Measurements from ENCODE around the gene ACSF3. TPM values are rescaled to one million over a fixed set of nuclear protein-coding genes. Genes with fewer than 3 reads are reported as not detected.

ACSF3 gene
- polyA plus RNA-seq, 1 donor from 2014 or later = 20.8 TPM

GRCh38 chr16:89055313-89055712 lies 38.3 kb upstream of the ACSF3 start:
- H3K27me3 ChIP-seq (ENCODE audit: insufficient read depth, low read depth, low read length) = no peaks in the 10 kb centered on the region
- TF ChIP-seq SMC3 (conservative IDR thresholded peaks at IDR 0.05; ENCODE audit: poor library complexity) (no peak), TAF1 (IDR thresholded peaks at IDR 0.05; ENCODE audit: low read depth) (no peak), CTCF (IDR thresholded peaks at IDR 0.05; ENCODE audit: poor library complexity, severe bottlenecking) (no peak), EP300 (conservative IDR thresholded peaks at IDR 0.05; ENCODE audit: poor library complexity, severe bottlenecking) (no peak), POLR2AphosphoS5 (IDR thresholded peaks at IDR 0.05) (no peak), RAD21 (conservative IDR thresholded peaks at IDR 0.05) (no peak), MXI1 (conservative IDR thresholded peaks at IDR 0.05; ENCODE audit: poor library complexity, severe bottlenecking) (no peak), EZH2 (IDR thresholded peaks at IDR 0.05; ENCODE audit: borderline replicate concordance, insufficient read depth, low read length, poor library complexity, severe bottlenecking) (no peak)
- TF ChIP-seq, protein P1, sequence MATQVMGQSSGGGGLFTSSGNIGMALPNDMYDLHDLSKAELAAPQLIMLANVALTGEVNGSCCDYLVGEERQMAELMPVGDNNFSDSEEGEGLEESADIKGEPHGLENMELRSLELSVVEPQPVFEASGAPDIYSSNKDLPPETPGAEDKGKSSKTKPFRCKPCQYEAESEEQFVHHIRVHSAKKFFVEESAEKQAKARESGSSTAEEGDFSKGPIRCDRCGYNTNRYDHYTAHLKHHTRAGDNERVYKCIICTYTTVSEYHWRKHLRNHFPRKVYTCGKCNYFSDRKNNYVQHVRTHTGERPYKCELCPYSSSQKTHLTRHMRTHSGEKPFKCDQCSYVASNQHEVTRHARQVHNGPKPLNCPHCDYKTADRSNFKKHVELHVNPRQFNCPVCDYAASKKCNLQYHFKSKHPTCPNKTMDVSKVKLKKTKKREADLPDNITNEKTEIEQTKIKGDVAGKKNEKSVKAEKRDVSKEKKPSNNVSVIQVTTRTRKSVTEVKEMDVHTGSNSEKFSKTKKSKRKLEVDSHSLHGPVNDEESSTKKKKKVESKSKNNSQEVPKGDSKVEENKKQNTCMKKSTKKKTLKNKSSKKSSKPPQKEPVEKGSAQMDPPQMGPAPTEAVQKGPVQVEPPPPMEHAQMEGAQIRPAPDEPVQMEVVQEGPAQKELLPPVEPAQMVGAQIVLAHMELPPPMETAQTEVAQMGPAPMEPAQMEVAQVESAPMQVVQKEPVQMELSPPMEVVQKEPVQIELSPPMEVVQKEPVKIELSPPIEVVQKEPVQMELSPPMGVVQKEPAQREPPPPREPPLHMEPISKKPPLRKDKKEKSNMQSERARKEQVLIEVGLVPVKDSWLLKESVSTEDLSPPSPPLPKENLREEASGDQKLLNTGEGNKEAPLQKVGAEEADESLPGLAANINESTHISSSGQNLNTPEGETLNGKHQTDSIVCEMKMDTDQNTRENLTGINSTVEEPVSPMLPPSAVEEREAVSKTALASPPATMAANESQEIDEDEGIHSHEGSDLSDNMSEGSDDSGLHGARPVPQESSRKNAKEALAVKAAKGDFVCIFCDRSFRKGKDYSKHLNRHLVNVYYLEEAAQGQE (IDR thresholded peaks at IDR 0.05; ENCODE audit: borderline replicate concordance) = no peak
- H3F3A ChIP-seq (ENCODE audit: insufficient read depth, low read length, poor library complexity, severe bottlenecking) = no peaks in the 10 kb centered on the region
- no peak overlapping the region for H3K9ac ChIP-seq (ENCODE audit: low read length)
- no peaks in the 10 kb centered on the region for H3K36me3 ChIP-seq (ENCODE audit: insufficient read depth, low read length)
- H3K9me2 ChIP-seq (ENCODE audit: insufficient read depth, low read length) = no peaks in the 10 kb centered on the region
- H3K4me3 ChIP-seq (ENCODE audit: low read length) = no peak overlapping the region
- H3K79me2 ChIP-seq (replicated peaks; ENCODE audit: insufficient read depth, low read length) = no peaks in the 10 kb centered on the region
- H4K20me1 ChIP-seq (ENCODE audit: insufficient read depth) = no peaks in the 10 kb centered on the region
- H3K9me3 ChIP-seq (ENCODE audit: low read length) = no peaks in the 10 kb centered on the region
- H3K4me2 ChIP-seq (ENCODE audit: low read length) = no peak overlapping the region
- H2AFZ ChIP-seq (ENCODE audit: low read depth, low read length) = no peak overlapping the region
- H3K27ac ChIP-seq (ENCODE audit: low read length) = no peak overlapping the region

DNA sequence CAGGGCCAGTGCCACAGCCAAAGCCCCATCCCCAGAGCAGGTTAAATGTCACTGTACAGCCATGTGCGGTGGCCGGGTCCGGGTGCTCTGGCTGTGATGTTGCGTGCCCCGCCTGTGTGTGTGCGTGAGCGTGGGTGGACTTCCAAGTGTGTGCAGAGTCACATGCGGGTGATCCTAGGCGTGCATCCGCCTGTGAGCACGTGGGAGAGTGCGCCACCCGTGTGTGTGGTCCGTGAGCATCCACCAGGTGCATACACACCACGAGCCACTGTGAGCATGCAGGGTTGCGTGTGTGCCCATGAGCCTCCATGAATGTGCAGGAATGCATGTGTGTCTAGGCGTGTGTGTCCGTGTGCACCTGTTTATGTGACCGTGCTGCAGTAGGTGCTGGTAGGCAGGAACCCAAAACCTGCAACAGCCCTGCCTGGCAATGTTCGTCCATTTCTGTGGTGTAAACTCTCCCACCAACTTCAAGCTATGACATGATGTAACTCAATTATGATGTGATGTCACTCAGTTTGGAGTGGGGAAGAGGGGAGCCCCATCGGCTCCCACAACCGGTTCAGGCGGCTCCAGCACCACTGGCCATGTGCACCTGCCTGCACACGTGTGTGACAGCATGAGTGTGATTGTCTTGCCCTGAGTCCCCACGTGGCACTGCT lies 37.6 kb upstream of the ACSF3 start:
- Histone ChIP-seq H3F3A (ENCODE audit: insufficient read depth, low read length, poor library complexity, severe bottlenecking) (no peaks in the 10 kb centered on the region), H2AFZ (ENCODE audit: low read depth, low read length) (no peak overlapping the region), H3K79me2 (replicated peaks; ENCODE audit: insufficient read depth, low read length) (no peaks in the 10 kb centered on the region), H3K9me3 (ENCODE audit: low read length) (no peaks in the 10 kb centered on the region), H3K9me2 (ENCODE audit: insufficient read depth, low read length) (no peaks in the 10 kb centered on the region), H3K27ac (ENCODE audit: low read length) (no peak overlapping the region), H3K36me3 (ENCODE audit: insufficient read depth, low read length) (no peaks in the 10 kb centered on the region), H4K20me1 (ENCODE audit: insufficient read depth) (no peaks in the 10 kb centered on the region), H3K4me2 (ENCODE audit: low read length) (no peak overlapping the region), H3K4me3 (ENCODE audit: low read length) (no peak overlapping the region), H3K27me3 (ENCODE audit: insufficient read depth, low read depth, low read length) (no peaks in the 10 kb centered on the region), H3K9ac (ENCODE audit: low read length) (no peak overlapping the region)
- TF ChIP-seq MXI1 (conservative IDR thresholded peaks at IDR 0.05; ENCODE audit: poor library complexity, severe bottlenecking) (no peak), TAF1 (IDR thresholded peaks at IDR 0.05; ENCODE audit: low read depth) (no peak), EP300 (conservative IDR thresholded peaks at IDR 0.05; ENCODE audit: poor library complexity, severe bottlenecking) (no peak), RAD21 (conservative IDR thresholded peaks at IDR 0.05) (no peak), POLR2AphosphoS5 (IDR thresholded peaks at IDR 0.05) (no peak), EZH2 (IDR thresholded peaks at IDR 0.05; ENCODE audit: borderline replicate concordance, insufficient read depth, low read length, poor library complexity, severe bottlenecking) (no peak), CTCF (IDR thresholded peaks at IDR 0.05; ENCODE audit: poor library complexity, severe bottlenecking) (no peak), SMC3 (conservative IDR thresholded peaks at IDR 0.05; ENCODE audit: poor library complexity) (no peak)
- TF ChIP-seq, protein P1 (IDR thresholded peaks at IDR 0.05; ENCODE audit: borderline replicate concordance) = no peak

Data from neural cell (in vitro differentiated cells).